Epidermal melanocyte (primary cell): ENCODE results near the gene RALB.
"Not testable (repeated sequence)": the region's sequence is repeated elsewhere in the genome, so short reads cannot be mapped to it uniquely, and the experiment has no call there.

Source experiments
- DNase-seq: peaks from one replicate; pipeline ENCODE4 v3.0.0; 2011; ENCODE audit warnings: low spot score; ENCODE audit not compliant: insufficient read length

RALB gene

GRCh38 chr2:120243211-120243610 lies 9.4 kb upstream of the RALB start:
- no peak for DNase-seq

- no peak for DNase-seq
Observed at GRCh38 chr2:120243875-120244553, 8.6 kb upstream of the RALB start.

- DNase-seq, result no peak
Observed at GRCh38 chr2:120244656-120245519, 7.8 kb upstream of the RALB start.

DNA sequence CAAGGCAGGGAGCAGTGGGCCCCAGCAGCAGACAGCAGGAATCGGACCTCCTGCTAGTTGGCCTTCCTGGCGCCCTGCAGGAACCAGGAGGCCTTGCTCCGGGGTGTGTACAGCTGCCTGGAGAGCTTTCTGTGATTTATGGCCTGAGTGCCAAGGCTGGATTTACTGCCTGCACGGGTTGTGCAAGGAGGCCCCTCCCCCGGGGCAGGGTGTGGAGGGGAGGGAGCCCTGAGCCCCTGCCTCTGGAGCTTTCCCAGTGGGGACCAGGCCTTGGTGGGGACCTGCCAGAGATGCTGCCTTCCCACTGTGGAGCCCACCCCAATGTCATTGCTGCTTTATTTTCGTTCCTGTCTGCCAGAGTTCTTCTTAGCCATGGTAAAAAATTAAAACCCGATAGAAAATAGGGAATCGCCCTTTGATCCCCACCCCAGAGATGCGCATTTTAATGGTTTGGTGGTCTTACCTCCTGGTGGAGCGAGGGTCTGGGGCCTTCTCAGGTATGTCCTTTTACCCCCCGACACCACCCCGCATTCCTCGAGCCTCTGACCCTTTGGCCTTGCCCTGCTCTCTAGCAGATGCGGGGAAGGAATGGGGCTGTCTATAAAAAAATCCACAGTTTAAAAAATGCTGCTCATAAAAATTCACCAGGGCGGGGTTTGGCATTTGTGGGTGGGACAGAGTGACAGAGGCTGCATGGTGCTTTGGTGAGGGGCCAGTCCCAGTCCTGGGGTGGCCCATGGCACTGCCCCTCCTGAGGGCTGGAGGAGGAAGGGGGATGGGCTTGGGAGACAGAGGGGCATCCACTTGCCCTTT lies 6.9 kb upstream of the RALB start:
- no peak for DNase-seq

- DNase-seq, result no peak
Observed at GRCh38 chr2:120246546-120247300, 5.9 kb upstream of the RALB start.

DNA sequence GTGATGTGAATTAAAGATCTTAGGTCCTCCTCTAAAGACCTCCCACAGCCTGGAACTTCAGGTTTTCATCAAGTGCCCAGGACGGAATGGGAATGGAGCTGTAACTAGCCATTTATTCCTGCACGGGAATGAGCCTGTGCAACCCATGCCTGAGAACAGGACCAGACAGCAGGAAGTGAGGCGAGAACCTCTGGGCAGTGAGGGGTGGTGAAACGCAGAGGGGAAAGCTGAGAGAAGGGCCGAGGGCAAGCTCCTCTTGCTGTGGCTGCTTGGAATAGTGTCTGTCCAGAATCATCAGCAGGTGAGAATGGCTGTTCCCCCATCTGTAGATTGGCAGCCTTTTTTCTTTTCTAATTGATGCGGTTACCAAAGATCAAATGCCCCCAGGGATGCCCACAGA lies 4.8 kb upstream of the RALB start:
- DNase-seq, result no peak

DNA sequence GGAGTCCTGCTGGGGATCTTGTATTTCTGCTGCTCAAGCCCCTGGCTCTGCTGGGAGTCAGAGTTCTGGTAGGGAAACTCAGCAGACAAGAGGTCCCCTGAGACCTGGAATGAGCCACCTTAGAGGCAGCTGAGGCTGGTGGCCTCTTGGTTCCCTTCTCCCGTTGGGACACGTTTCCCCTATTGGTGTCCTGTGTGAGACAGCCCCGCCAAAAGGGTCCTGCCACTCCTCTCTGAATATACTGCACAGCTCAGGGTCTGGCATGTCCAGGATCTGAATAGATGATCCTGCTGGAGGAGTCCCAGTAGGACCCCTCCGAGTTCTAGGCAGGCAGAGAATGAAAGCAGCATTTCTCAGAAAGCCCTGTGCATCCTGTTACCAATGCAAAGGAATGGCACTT lies 2.0 kb upstream of the RALB start:
- no peak for DNase-seq

DNA sequence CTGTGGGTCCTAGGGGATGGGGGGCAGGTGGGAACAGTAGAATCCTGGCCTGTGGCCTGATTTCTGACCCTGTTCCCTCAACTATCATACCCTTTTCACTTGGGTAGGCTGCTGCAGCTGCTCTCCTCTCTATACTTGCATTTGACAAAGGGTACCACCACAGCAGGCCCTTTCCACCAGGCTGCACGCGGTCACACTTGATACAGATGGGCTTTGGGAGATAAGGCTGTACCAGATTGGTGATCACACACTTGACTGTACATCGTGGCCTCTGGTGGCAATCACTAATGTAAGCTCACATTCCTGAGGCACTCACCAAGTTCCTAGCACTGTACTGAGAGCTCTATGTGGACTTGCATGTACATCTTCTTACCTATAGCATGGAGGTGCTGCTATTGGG lies 1.6 kb upstream of the RALB start:
- no peak for DNase-seq

DNA sequence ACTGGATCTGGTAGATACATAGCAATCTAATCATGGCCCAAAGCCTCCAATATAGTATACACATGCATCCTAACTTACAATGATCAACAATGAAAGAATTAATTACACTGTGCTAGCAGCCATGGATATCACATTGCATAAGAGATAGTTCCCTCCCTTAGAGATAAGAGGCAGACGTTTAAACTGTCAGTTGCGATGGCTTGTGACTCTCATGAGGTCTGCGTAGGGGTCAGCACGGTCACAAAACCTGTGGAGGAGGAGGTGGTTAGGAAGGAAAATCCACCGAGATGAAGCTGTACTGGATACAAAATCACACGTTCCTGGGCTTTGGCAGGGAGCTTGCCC lies 800 bp upstream of the RALB start:
- DNase-seq, result no peak

DNA sequence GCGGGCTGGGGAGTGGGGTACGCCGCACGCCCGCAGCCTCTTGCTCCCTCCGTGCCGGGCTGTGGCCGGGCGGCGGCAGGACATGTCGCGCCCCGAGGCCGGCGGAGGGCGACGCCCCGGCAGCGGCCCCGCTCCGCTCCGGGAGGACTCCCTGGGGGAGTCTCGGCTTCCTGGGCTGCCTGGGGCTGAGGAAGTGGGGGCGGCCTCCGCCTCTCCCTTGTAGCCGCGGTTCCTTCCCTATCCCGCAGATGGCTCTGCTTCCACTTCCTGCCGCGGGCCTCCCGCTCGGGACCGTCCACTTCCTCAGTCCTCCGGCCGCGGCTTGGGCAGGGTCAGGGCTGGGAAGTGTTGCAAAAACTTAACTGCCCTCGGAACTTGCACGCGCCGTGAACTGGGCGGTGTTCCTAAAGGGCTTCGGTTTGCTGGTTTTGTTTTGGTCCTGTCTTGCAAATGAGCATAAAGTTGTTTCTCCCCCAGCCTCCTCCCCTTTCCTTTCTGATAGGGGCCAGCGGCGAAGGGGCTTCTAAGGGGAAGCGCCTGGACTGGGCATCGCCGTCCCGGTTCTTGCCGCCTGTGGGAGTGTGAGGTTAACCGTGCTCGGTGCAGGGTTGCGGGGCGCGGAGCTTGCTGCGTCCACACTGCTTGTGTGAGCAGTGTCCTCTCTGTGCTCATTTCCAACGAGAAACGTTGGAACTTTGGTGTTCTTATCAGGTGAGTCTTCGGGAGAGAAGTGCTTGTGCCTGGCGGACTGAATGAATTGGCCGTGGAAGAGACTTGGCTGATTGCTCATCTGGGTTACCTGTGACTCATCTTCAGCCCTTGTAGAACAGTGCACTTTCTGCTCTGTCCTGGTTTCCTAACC lies 600 bp downstream of the RALB start:
- peak; percentile 85 for DNase-seq

DNA sequence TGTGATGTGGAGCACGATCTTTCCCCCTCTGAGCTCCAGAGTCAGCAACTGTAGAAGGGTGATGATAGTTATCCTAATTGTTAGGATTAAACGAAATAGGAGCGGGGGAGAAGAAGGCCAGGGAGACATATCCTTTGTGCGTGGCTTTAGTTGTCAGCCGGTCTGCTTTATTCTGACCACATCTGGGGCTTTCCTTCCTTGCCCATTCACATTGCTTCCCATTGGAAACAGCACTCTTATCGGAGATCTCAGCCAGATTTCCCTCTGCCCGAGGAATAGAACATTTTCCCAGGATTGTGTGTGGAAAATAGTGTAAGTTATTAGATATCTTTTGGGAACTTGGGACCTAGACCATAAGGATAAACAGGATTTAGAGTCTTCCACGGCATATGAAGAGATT lies 1.5 kb downstream of the RALB start:
- DNase-seq, result no peak

GRCh38 chr2:120255071-120255470 lies 2.4 kb downstream of the RALB start:
- DNase-seq, result no peak

- no peak for DNase-seq
Observed at GRCh38 chr2:120255986-120256650, 3.5 kb downstream of the RALB start.

GRCh38 chr2:120256651-120257000 lies 4.0 kb downstream of the RALB start:
- DNase-seq, result no peak

DNA sequence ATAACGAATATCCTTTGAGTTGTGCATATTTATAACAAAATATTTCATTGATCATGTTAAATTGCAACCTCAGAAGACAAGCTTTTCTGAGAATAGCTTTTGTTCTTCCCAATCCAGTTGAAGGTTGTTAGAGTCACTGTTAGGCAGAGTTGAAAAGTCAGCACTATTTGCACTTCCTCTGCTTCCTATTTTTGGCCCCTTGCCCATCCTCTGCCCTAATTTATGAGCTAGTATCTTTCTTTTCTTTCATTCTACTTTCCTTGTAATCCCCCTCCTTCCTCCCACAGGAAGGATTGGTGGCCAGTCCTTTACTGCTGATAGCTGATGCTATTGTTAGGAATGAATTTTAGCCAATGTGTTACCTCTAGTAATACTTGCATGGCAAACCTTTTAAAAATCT lies 4.9 kb downstream of the RALB start:
- no peak for DNase-seq

GRCh38 chr2:120258196-120258595 lies 5.5 kb downstream of the RALB start:
- no peak for DNase-seq

DNA sequence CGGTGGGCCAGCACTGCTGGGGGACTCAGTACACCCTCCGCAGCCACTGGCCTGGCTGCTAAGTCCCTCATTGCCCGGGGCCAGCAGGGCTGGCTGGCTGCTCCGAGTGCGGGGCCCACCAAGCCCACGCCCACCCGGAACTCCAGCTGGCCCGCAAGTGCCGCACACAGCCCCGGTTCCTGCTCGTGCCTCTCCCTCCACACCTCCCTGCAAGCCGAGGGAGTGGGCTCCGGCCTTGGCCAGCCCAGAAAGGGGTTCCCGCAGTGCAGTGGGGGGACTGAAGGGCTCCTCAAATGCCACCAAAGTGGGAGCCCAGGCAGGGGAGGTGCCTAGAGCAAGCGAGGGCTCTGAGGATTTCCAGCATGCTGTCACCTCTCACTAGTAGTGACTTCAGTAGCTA lies 7.3 kb downstream of the RALB start:
- not testable (repeated sequence) for DNase-seq

DNA sequence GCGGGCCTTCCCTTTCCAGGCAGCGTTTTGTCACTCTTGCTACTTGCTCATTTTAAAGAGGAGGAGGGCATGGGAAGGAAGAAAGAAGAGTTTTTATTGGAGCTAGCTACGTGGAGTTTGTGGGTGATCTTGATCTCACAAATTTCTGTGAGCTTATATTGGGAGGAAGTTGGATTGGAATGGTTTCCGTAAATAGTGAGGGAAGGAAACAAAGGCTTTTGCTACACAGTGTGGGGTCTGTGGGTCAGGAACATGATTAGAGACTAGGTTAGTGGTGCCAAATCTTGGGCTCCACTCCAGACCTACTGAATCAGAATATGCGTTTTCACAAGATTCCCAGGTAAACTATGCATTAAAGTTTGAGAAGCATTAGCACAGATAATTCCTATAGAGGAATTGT lies 8.1 kb downstream of the RALB start:
- no peak for DNase-seq

DNA sequence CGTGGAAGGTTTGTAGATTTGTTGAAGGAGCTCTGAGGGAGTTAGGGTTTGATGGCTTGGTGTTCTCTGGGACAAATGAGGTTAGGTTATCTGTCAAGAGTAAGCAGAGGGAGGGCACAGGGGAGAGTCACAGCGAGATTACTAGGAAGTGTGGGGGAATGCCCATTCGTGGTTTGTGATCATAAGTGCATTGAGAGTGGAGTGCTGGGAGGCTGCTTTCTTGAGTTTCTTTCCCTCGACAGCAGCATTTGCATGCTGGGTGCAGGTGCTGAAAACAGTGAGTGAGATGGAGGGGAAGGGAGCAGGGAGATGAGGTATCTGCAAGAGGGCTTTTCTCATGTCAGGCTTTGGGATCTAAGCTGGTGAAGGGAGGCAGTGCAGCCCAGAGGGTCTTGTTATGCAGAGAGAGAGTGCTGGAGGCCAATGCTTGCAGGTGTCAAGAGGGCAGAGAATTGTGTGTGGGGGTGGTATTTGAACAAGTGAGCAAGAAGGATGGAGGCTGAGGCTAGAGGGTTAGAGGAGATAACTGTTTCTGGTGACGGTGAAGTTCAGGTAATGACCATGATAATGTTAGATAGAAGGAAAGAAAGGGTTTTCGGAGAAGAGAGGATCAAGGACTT lies 8.8 kb downstream of the RALB start:
- no peak for DNase-seq

DNA sequence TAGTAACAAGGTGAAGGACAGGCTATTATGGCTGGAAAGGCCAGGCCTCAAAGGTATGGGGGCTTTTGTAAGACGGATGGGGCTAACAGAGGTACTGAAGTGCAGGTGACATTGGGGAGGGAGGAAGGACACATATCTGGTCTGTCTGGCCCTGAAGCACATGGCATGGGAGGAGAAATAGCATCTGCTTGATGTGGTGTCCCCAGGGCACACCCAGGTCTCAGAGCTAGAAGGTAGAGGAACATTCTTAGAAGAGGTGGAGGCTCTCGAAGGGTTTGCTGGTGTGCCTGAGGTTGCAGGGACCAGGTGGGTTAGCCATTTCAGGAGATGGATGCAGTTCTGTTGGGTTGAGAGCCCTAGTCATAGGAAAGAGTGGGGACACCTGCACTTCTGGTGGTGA lies 9.5 kb downstream of the RALB start:
- DNase-seq, result no peak
